Activated B cell treated with CpG ODN at 0.5 μM for 24 hours (primary cell): ENCODE measurements around the gene VAC14. TPM values are rescaled to one million over a fixed set of nuclear protein-coding genes. Genes with fewer than 3 reads are reported as not detected.

Experiments used
- ATAC-seq: fragments of 200-7000 bp; cut with Tn5 transposase; one replicate; pipeline ENCODE4 v1.10.0; 2021; ENCODE audit warnings: low read depth, mild to moderate bottlenecking, moderate library complexity
- CTCF ChIA-PET: fragments of 350-600 bp; sonication (Branson Sonifier 250); formaldehyde crosslinking; loops from one replicate; lab custom pipeline; 2021; ENCODE audit warnings: antibody characterized with exemption; lab: Charles Lee
- POLR2A ChIA-PET: fragments of 350-600 bp; sonication (Branson Sonifier 250); formaldehyde crosslinking; loops from one replicate; lab custom pipeline; 2021; ENCODE audit warnings: antibody characterized with exemption; lab: Charles Lee
- DNase-seq: peaks from one replicate; pipeline ENCODE4 v3.0.0; 2022
- H3K27ac Mint-ChIP-seq: one replicate; pipeline ENCODE4 v1.8.0; 2020; ENCODE audit warnings: mixed read lengths
- H3K27me3 Mint-ChIP-seq: one replicate; pipeline ENCODE4 v1.8.0; 2021; ENCODE audit warnings: mixed read lengths
- H3K36me3 Mint-ChIP-seq: one replicate; pipeline ENCODE4 v1.8.0; 2021; ENCODE audit warnings: low read depth, mixed read lengths
- H3K4me1 Mint-ChIP-seq: one replicate; pipeline ENCODE4 v1.8.0; 2021; ENCODE audit warnings: mixed read lengths
- H3K4me3 Mint-ChIP-seq: one replicate; pipeline ENCODE4 v1.8.0; 2020; ENCODE audit warnings: mild to moderate bottlenecking, mixed read lengths
- H3K9me3 Mint-ChIP-seq: one replicate; pipeline ENCODE4 v1.8.0; 2020; ENCODE audit warnings: mixed read lengths
- intact Hi-C: fragments of 100-400 bp; cut with micrococcal nuclease; formaldehyde crosslinking; loops from one replicate; pipeline ENCODE4 v1.15.1; 2024
- total RNA-seq: library from RNA; stranded (reverse); gene quantifications from 2 replicates; pipeline ENCODE4 v1.2.3, GENCODE V29; 2022
- TF ChIP-seq, protein P1 (sequence below): fragments of 200-600 bp; IDR thresholded peaks from one replicate; pipeline ENCODE4 v1.8.0; 2022; ENCODE audit warnings: antibody characterized with exemption, mild to moderate bottlenecking

The VAC14 gene
- total RNA-seq, 1 donor from 2014 or later: 53.4 TPM

DNA sequence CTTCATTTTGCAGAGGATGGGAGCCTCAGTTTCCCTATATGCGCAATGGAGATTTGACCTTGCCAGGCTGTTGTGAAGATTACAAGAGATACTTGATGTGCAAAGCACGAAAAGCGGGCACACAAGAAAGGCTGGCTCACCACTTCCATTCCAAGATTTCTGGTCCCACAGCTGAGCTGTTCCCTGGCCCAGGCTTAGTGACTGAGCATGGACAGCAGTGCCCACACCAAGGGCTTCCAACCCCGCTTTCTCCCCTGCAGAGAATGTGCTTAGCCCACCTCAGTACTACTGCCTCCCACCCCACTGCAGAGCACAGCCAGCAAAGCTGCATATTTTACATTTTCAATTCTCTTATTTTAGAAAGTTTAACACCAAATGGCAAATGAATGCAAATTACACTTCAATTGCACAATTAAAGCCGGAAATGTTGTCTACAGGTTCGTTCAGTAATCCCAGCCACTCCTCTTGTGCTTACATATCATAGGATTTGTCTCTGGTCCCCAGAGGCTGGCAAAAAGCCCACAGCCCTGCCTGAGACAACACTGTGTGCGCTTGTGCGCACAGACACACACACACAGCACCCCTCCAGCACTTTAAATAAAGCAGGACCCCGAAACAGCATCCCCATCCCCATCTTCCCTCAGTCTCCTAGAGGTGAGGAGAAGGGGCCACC lies 51.8 kb downstream of the VAC14 start:
- ATAC-seq (no peak), DNase-seq (no peak)
- H3K4me3 Mint-ChIP-seq: no peak overlapping the region
- ChIA-PET CTCF (no interaction called here), POLR2A (no interaction called here)
- H3K27me3 Mint-ChIP-seq: no peaks in the 10 kb centered on the region
- no peak overlapping the region for H3K27ac Mint-ChIP-seq
- intact Hi-C loops: no loop called here
- TF ChIP-seq, protein P1, sequence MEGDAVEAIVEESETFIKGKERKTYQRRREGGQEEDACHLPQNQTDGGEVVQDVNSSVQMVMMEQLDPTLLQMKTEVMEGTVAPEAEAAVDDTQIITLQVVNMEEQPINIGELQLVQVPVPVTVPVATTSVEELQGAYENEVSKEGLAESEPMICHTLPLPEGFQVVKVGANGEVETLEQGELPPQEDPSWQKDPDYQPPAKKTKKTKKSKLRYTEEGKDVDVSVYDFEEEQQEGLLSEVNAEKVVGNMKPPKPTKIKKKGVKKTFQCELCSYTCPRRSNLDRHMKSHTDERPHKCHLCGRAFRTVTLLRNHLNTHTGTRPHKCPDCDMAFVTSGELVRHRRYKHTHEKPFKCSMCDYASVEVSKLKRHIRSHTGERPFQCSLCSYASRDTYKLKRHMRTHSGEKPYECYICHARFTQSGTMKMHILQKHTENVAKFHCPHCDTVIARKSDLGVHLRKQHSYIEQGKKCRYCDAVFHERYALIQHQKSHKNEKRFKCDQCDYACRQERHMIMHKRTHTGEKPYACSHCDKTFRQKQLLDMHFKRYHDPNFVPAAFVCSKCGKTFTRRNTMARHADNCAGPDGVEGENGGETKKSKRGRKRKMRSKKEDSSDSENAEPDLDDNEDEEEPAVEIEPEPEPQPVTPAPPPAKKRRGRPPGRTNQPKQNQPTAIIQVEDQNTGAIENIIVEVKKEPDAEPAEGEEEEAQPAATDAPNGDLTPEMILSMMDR: no peak
- no peaks in the 10 kb centered on the region for H3K9me3 Mint-ChIP-seq
- H3K36me3 Mint-ChIP-seq: peaks cover 44% of the 10 kb centered on the region
- H3K4me1 Mint-ChIP-seq: peaks cover 5% of the 10 kb centered on the region

DNA sequence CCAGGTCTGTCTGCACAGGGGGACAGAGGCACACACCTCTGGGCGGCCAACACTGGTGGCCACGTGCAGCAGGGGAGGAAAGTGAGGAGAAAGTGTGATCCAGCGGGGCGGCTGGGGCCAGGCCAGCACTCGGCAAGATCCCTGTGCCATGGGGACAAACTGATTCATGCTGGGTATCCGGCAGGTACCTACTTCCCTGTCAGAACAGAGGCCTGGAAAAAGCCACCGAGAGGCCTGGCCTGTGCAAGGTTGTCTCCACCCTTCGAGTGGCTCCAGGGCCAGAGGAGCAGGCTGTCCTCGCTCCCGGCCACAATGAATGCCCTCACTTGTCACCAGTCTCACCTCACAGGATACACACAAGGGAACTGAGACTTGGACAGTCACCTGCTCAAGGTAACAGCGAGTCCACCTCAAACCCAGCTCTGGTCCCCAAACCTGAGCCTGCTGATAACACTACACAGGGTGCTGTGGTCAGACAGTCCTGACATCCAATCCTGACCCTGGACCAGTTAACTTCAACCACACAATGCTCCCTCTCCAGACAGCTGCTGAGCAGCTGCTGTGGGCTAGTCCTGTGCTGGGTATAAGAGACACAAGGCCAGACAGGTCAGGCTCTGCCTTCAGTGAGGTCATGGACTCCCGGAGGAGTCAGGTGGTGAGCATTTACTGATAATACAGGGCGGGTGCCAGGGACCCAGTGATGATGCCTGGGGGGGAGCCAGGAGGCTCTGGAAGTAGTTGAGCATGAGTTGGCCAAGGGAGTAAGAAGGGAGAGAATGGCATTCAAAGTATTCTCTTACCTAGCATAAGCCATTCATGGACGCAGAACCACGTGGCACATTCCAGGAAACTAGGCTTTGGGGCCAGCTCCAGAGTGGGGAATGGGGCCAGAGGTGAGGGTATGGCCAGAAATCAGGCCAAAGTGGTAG lies 53.0 kb downstream of the VAC14 start:
- Mint-ChIP-seq H3K27ac (no peak overlapping the region), H3K9me3 (no peaks in the 10 kb centered on the region), H3K4me3 (no peak overlapping the region), H3K36me3 (peaks cover 49% of the 10 kb centered on the region), H3K27me3 (no peaks in the 10 kb centered on the region), H3K4me1 (peaks cover 5% of the 10 kb centered on the region)
- intact Hi-C loops: no loop called here
- ATAC-seq: no peak
- TF ChIP-seq, protein P1: no peak
- POLR2A ChIA-PET: no interaction called here
- no peak for DNase-seq
- CTCF ChIA-PET: no interaction called here

DNA sequence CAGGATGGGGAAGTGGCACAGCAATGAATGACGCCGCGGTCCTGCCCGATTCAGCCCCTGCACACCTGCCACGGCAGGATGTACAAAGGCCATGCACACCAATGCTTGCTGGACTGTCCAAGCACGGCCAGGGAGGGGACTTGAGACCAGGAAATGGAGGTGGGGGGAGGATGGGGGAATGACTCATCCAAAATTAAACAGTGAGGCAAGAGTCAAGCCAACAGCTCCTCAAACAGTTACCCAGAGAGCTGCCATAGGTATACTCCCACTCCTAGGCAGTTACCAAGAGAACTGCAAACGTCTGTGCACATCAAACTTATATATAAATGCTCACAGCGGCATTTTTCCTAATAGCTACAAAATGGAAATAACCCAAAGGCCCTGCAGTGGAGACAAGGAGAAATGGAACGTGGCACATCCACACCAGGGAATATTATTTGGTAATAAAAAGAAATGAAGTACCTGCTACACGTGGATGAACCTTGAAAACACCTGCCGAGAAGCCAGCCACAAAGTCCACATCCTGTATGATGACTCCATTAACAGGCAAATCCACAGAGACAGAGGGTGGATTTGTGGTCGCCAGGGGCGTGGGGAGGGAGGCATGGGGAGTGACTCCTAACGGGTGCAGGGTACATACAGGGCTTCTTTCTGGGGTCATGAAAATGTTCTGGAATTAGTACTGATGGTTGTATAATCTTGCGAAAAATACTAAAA lies 54.1 kb downstream of the VAC14 start:
- CTCF ChIA-PET: no interaction called here
- Mint-ChIP-seq H3K4me3 (no peak overlapping the region), H3K27me3 (no peaks in the 10 kb centered on the region), H3K4me1 (peaks cover 5% of the 10 kb centered on the region), H3K27ac (no peak overlapping the region), H3K9me3 (no peaks in the 10 kb centered on the region), H3K36me3 (peaks cover 52% of the 10 kb centered on the region)
- POLR2A ChIA-PET: no interaction called here
- TF ChIP-seq, protein P1: no peak
- intact Hi-C loops: no loop called here
- no peak for DNase-seq
- peak; percentile 34 for ATAC-seq

DNA sequence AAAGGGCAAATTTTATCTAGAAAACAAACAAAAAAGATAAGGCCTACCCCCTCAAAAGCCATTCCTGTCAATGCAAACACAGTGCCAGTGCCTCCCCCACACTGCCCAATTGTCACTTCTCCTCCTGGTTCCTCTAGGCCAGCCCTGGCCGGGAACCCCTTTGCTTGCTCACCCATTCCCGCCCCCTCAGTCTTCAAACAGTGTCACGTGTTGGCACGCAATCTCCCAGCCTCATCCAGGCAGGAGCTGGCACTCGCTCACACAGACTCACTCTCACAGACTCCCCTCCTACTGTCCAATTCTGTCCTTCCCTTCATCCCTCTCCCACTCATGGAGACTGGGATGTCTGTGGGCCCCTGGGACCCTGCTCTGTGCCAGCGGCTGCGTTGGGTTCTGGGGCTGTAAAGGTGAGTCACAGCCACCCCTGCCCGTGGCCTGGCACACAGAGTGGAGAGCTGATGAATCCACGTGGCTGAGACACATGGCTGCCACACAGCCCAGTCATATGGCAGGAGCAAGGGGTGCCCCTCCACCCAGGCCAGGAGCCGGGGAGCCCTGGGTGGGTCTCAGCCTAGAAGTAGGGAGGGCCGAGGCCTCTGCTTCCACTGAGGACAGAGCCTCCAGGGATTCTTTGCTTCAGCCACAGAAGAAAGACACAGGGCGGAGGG lies 54.8 kb downstream of the VAC14 start:
- peaks cover 57% of the 10 kb centered on the region for H3K36me3 Mint-ChIP-seq
- peak overlapping the region; percentile 18 for H3K27ac Mint-ChIP-seq
- intact Hi-C loops: no loop called here
- POLR2A ChIA-PET: no interaction called here
- no peak overlapping the region for H3K4me3 Mint-ChIP-seq
- CTCF ChIA-PET: no interaction called here
- DNase-seq: no peak
- TF ChIP-seq, protein P1: no peak
- peaks cover 5% of the 10 kb centered on the region for H3K4me1 Mint-ChIP-seq
- no peaks in the 10 kb centered on the region for H3K9me3 Mint-ChIP-seq
- ATAC-seq: peak; percentile 34
- H3K27me3 Mint-ChIP-seq: no peaks in the 10 kb centered on the region
